Measurements from ENCODE around the gene TENM3. TPM values are rescaled to one million over a fixed set of nuclear protein-coding genes. Genes with fewer than 3 reads are reported as not detected.

TENM3 gene
- total RNA-seq, 4 donors from 2014 or later, result 19.7 to 47.2 (median 33.0) TPM

- DNase-seq (ENCODE audit: low spot score) (no peak), ATAC-seq (ENCODE audit: low FRiP score) (no peak)
- TF ChIP-seq CTCF (IDR thresholded peaks at IDR 0.05), result no peak
These were observed 562.5 kb downstream of the TENM3 start for GRCh38 chr4:182805750-182806149.

- ATAC-seq (ENCODE audit: low FRiP score) (peak; percentile 77), DNase-seq (ENCODE audit: low spot score) (peak; percentile 55)
- TF ChIP-seq CTCF (IDR thresholded peaks at IDR 0.05), result peak in 1 of 3 donors; percentile 66
These were observed 563.4 kb downstream of the TENM3 start for GRCh38 chr4:182806259-182807252.

GRCh38 chr4:182807346-182807745, 564.1 kb downstream of the TENM3 start:
- ATAC-seq (ENCODE audit: low FRiP score), result no peak
- no peak for DNase-seq (ENCODE audit: low spot score)
- no peak for TF ChIP-seq CTCF (IDR thresholded peaks at IDR 0.05)

- ATAC-seq (ENCODE audit: low FRiP score) (no peak), DNase-seq (ENCODE audit: low spot score) (no peak)
- TF ChIP-seq CTCF (IDR thresholded peaks at IDR 0.05), result no peak
These were observed 564.8 kb downstream of the TENM3 start for GRCh38 chr4:182807767-182808548.

GRCh38 chr4:182808673-182809416, 565.6 kb downstream of the TENM3 start:
- no peak for TF ChIP-seq CTCF (IDR thresholded peaks at IDR 0.05)
- DNase-seq (ENCODE audit: low spot score) (no peak), ATAC-seq (ENCODE audit: low FRiP score) (no peak)

- no peak for TF ChIP-seq CTCF (IDR thresholded peaks at IDR 0.05)
- no peak for ATAC-seq (ENCODE audit: low FRiP score)
These were observed 566.4 kb downstream of the TENM3 start for GRCh38 chr4:182809417-182810102.

More at GRCh38 chr4:182809417-182810102, 566.4 kb downstream of the TENM3 start:
- no peak for DNase-seq (ENCODE audit: low spot score)

Measured in omental fat pad (tissue), 4 donors.